GM23338 (cell line): ENCODE data around the gene H2AZ2. TPM values are rescaled to one million over a fixed set of nuclear protein-coding genes. Genes with fewer than 3 reads are reported as not detected.
A peak's percentile ranks its signal among the peaks of the same experiment; 100 is the strongest.

Source experiments
- ATAC-seq: fragments of 200-7000 bp; cut with Tn5 transposase; 3 replicates; pipeline ENCODE4 v1.9.1; 2020
- DNase-seq: peaks from one replicate; pipeline ENCODE4 v3.0.0-alpha.2; 2015; ENCODE audit warnings: low spot score
- H2AFZ ChIP-seq: fragments of 200-600 bp; sonication (generic); 2 replicates; pipeline ENCODE4 v1.8.0; 2016; ENCODE audit warnings: antibody characterized with exemption, mild to moderate bottlenecking, moderate library complexity
- H3F3A ChIP-seq: fragments of 200-600 bp; sonication (generic); replicated peaks from 2 replicates; pipeline ENCODE4 v1.8.0; 2017; ENCODE audit warnings: antibody characterized with exemption, mixed run types, low read depth
- H3K27ac ChIP-seq: fragments of 200-600 bp; sonication (generic); 2 replicates; pipeline ENCODE4 v1.6.1; 2016; ENCODE audit warnings: low read depth
- H3K27me3 ChIP-seq: fragments of 200-600 bp; sonication (generic); 2 replicates; pipeline ENCODE4 v1.8.0; 2016; ENCODE audit warnings: mild to moderate bottlenecking, mixed run types, moderate library complexity; ENCODE audit not compliant: insufficient read depth
- H3K36me3 ChIP-seq: fragments of 200-600 bp; sonication (generic); 2 replicates; pipeline ENCODE4 v1.8.0; 2016; ENCODE audit warnings: mild to moderate bottlenecking; ENCODE audit not compliant: insufficient read depth
- H3K4me1 ChIP-seq: fragments of 200-600 bp; sonication (generic); 2 replicates; pipeline ENCODE4 v1.8.0; 2016; ENCODE audit warnings: mild to moderate bottlenecking, moderate library complexity; ENCODE audit not compliant: insufficient read depth
- H3K4me2 ChIP-seq: fragments of 200-600 bp; sonication (generic); 2 replicates; pipeline ENCODE4 v1.7.1; 2017; ENCODE audit warnings: mixed run types
- H3K4me3 ChIP-seq: fragments of 200-600 bp; sonication (generic); 2 replicates; pipeline ENCODE4 v1.6.1; 2016; ENCODE audit warnings: mixed run types
- H3K79me2 ChIP-seq: fragments of 200-600 bp; sonication (generic); replicated peaks from 2 replicates; pipeline ENCODE4 v1.8.0; 2017; ENCODE audit warnings: mild to moderate bottlenecking; ENCODE audit not compliant: insufficient read depth
- H3K9me2 ChIP-seq: fragments of 200-600 bp; sonication (generic); 2 replicates; pipeline ENCODE4 v1.8.0; 2017; ENCODE audit not compliant: insufficient read depth
- H4K20me1 ChIP-seq: fragments of 200-600 bp; sonication (generic); replicated peaks from 2 replicates; pipeline ENCODE4 v1.8.0; 2017; ENCODE audit warnings: mild to moderate bottlenecking; ENCODE audit not compliant: insufficient read depth
- H3K27ac Mint-ChIP-seq: 2 replicates; pipeline ENCODE4 v1.8.0; 2020; ENCODE audit warnings: inconsistent platforms, mild to moderate bottlenecking, moderate library complexity, mixed read lengths
- H3K27me3 Mint-ChIP-seq: 3 replicates; pipeline ENCODE4 v1.8.0; 2022; ENCODE audit warnings: low read depth, mild to moderate bottlenecking, moderate library complexity, mixed read lengths, inconsistent platforms; ENCODE audit not compliant: insufficient read depth, poor library complexity
- H3K36me3 Mint-ChIP-seq: 3 replicates; pipeline ENCODE4 v1.8.0; 2021; ENCODE audit warnings: low read depth, mild to moderate bottlenecking, inconsistent platforms, moderate library complexity, mixed read lengths
- H3K4me1 Mint-ChIP-seq: 3 replicates; pipeline ENCODE4 v1.8.0; 2020; ENCODE audit warnings: mild to moderate bottlenecking, inconsistent platforms, mixed read lengths
- H3K4me3 Mint-ChIP-seq: 3 replicates; pipeline ENCODE4 v1.8.0; 2021; ENCODE audit warnings: moderate library complexity, mild to moderate bottlenecking, inconsistent platforms, mixed read lengths
- H3K9me3 Mint-ChIP-seq: 3 replicates; pipeline ENCODE4 v1.8.0; 2020; ENCODE audit warnings: moderate library complexity, mild to moderate bottlenecking, inconsistent platforms, mixed read lengths
- CREB1 ChIP-seq: fragments of 250-450 bp; sonication (Bioruptor Pico); IDR thresholded peaks from 2 replicates; pipeline ENCODE4 v1.5.0; 2020; ENCODE audit warnings: low read depth, mild to moderate bottlenecking, moderate library complexity
- EZH2 ChIP-seq: fragments of 200-600 bp; sonication (generic); IDR thresholded peaks from one replicate; pipeline ENCODE4 v1.8.0; 2017; ENCODE audit warnings: antibody characterized with exemption, mild to moderate bottlenecking, low read depth; ENCODE audit not compliant: unreplicated experiment
- EZH2phosphoT487 ChIP-seq: fragments of 200-600 bp; sonication (generic); IDR thresholded peaks from one replicate; pipeline ENCODE4 v1.8.1; 2018; ENCODE audit warnings: antibody characterized with exemption; ENCODE audit not compliant: unreplicated experiment
- JUNB ChIP-seq: IDR thresholded peaks from one replicate; pipeline ENCODE4 v1.6.1; 2016; ENCODE audit warnings: antibody characterized with exemption; ENCODE audit not compliant: unreplicated experiment
- POLR2AphosphoS5 ChIP-seq: IDR thresholded peaks from 2 replicates; pipeline ENCODE4 v1.6.1; 2016; ENCODE audit warnings: antibody characterized with exemption, low read depth
- STAT1 ChIP-seq: IDR thresholded peaks from one replicate; pipeline ENCODE4 v1.6.1; 2016; ENCODE audit warnings: antibody characterized with exemption; ENCODE audit not compliant: unreplicated experiment
- ZNF114 ChIP-seq: fragments of 250-450 bp; sonication (Bioruptor Pico); IDR thresholded peaks from 2 replicates; pipeline ENCODE4 v1.5.0; 2020; ENCODE audit warnings: mild to moderate bottlenecking, moderate library complexity
- ZNF331 ChIP-seq: fragments of 250-450 bp; sonication (Bioruptor Pico); IDR thresholded peaks from 2 replicates; pipeline ENCODE4 v1.5.0; 2020; ENCODE audit warnings: low read depth, mild to moderate bottlenecking, moderate library complexity
- polyA plus RNA-seq: library from polyadenylated mRNA; unstranded; fragments of >200 nt; fragmentation: Nextera tagmentation; extraction: Ambion mirVana; gene quantifications from 2 replicates; pipeline ENCODE4 v1.2.1, GENCODE V29; 2016
- total RNA-seq: library from RNA; depleted of rRNA; stranded (reverse); fragments of >200 nt; shearing (Covaris generic); gene quantifications from 2 replicates; pipeline ENCODE4 v1.2.3, GENCODE V29; 2014
- TF ChIP-seq, protein P1 (sequence below), 2 experiments: fragments of 200-600 bp in 1 of 2; sonication (generic) in 1 of 2; conservative IDR thresholded peaks; 2 replicates each; pipeline versions ENCODE4 v1.5.1 to v1.6.1; 2016 to 2017; ENCODE audit warnings: antibody characterized with exemption in 2 of 2, low read depth in 2 of 2, mild to moderate bottlenecking in 2 of 2, moderate library complexity in 1 of 2
- TF ChIP-seq, protein P2 (sequence below): IDR thresholded peaks from one replicate; pipeline ENCODE4 v1.6.1; 2018; ENCODE audit warnings: antibody characterized with exemption; ENCODE audit not compliant: unreplicated experiment
- TF ChIP-seq, protein P3 (sequence below): IDR thresholded peaks from 2 replicates; pipeline ENCODE4 v1.6.1; 2016; ENCODE audit warnings: antibody characterized with exemption

Gene H2AZ2
- total and polyA plus RNA-seq, 2 experiments from 2014 or later, result 215 to 390 TPM

DNA sequence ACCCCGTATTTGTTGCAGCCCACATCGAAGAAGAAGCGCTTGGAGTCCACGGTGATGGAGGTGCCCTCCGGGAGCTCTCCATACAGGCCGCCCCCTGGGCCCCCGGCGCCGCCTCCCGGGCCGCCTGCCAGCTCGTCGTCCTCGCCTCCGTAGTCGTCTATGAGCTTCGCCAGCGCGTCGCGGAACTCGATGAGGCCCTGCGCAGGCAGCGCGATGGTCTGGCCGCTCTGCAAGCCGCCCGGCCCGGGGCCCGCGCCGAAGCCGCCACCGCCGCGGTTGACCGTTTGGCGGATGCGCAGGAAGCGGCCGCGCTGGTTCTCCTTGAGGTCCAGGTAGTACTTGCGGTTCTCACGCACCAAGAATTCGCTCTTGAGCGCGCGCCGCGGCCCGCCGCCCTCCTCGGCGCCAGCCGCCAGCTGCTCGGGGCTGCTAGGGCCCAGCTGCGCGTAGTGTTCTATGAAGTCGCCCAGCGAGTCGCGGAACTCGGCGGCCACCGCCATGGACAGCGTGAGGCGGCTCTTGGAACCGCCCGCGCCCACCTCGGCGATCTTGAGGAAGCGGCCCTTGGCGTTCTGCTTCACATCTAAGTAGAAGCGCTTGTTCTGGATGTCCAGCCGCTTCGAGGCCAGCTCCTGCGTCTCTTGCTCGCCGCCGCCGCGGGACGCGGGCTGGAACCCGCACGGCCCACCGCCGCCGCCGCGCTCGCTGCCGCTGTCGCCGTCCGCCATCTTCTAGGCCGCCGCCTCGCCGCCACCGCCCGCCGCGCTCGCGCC, 36.9 kb upstream of the H2AZ2 start:
- peak; percentile 57 for DNase-seq
- Mint-ChIP-seq H3K4me1 (peaks cover 32% of the 10 kb centered on the region; the same call in 2 of the 3 replicates), H3K27ac (peak overlapping the region; percentile 88), H3K27me3 (peaks cover 11% of the 10 kb centered on the region), H3K4me3 (peak overlapping the region; percentile 92), H3K9me3 (peaks cover 4% of the 10 kb centered on the region; the same call in 1 of the 3 replicates), H3K36me3 (peaks cover 24% of the 10 kb centered on the region)
- Histone ChIP-seq H3K4me3 (peak overlapping the region; percentile 98), H4K20me1 (peaks cover 29% of the 10 kb centered on the region), H3K36me3 (peaks cover 5% of the 10 kb centered on the region; the same call in 1 of the 2 replicates), H3K9me2 (no peaks in the 10 kb centered on the region), H3K4me2 (peak overlapping the region; percentile 85), H3K4me1 (peaks cover 29% of the 10 kb centered on the region), H3F3A (peaks cover 13% of the 10 kb centered on the region; the same call in 1 of the 2 replicates), H3K27ac (peak overlapping the region; percentile 84; the same call in 1 of the 2 replicates), H3K27me3 (no peaks in the 10 kb centered on the region), H2AFZ (peak overlapping the region; percentile 53; the same call in 1 of the 2 replicates), H3K79me2 (peaks cover 54% of the 10 kb centered on the region)
- TF ChIP-seq EZH2, result no peak
- TF ChIP-seq, protein P1, sequence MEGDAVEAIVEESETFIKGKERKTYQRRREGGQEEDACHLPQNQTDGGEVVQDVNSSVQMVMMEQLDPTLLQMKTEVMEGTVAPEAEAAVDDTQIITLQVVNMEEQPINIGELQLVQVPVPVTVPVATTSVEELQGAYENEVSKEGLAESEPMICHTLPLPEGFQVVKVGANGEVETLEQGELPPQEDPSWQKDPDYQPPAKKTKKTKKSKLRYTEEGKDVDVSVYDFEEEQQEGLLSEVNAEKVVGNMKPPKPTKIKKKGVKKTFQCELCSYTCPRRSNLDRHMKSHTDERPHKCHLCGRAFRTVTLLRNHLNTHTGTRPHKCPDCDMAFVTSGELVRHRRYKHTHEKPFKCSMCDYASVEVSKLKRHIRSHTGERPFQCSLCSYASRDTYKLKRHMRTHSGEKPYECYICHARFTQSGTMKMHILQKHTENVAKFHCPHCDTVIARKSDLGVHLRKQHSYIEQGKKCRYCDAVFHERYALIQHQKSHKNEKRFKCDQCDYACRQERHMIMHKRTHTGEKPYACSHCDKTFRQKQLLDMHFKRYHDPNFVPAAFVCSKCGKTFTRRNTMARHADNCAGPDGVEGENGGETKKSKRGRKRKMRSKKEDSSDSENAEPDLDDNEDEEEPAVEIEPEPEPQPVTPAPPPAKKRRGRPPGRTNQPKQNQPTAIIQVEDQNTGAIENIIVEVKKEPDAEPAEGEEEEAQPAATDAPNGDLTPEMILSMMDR (conservative IDR thresholded peaks at IDR 0.05; ENCODE audit: low read depth in 2 of 2), result no peak
- no peak for TF ChIP-seq CREB1 (CRISPR knock-in tag)
- no peak for TF ChIP-seq ZNF114 (CRISPR knock-in tag)
- TF ChIP-seq, protein P2, sequence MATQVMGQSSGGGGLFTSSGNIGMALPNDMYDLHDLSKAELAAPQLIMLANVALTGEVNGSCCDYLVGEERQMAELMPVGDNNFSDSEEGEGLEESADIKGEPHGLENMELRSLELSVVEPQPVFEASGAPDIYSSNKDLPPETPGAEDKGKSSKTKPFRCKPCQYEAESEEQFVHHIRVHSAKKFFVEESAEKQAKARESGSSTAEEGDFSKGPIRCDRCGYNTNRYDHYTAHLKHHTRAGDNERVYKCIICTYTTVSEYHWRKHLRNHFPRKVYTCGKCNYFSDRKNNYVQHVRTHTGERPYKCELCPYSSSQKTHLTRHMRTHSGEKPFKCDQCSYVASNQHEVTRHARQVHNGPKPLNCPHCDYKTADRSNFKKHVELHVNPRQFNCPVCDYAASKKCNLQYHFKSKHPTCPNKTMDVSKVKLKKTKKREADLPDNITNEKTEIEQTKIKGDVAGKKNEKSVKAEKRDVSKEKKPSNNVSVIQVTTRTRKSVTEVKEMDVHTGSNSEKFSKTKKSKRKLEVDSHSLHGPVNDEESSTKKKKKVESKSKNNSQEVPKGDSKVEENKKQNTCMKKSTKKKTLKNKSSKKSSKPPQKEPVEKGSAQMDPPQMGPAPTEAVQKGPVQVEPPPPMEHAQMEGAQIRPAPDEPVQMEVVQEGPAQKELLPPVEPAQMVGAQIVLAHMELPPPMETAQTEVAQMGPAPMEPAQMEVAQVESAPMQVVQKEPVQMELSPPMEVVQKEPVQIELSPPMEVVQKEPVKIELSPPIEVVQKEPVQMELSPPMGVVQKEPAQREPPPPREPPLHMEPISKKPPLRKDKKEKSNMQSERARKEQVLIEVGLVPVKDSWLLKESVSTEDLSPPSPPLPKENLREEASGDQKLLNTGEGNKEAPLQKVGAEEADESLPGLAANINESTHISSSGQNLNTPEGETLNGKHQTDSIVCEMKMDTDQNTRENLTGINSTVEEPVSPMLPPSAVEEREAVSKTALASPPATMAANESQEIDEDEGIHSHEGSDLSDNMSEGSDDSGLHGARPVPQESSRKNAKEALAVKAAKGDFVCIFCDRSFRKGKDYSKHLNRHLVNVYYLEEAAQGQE, result no peak
- TF ChIP-seq EZH2phosphoT487, result no peak
- ATAC-seq, result peak; percentile 45

DNA sequence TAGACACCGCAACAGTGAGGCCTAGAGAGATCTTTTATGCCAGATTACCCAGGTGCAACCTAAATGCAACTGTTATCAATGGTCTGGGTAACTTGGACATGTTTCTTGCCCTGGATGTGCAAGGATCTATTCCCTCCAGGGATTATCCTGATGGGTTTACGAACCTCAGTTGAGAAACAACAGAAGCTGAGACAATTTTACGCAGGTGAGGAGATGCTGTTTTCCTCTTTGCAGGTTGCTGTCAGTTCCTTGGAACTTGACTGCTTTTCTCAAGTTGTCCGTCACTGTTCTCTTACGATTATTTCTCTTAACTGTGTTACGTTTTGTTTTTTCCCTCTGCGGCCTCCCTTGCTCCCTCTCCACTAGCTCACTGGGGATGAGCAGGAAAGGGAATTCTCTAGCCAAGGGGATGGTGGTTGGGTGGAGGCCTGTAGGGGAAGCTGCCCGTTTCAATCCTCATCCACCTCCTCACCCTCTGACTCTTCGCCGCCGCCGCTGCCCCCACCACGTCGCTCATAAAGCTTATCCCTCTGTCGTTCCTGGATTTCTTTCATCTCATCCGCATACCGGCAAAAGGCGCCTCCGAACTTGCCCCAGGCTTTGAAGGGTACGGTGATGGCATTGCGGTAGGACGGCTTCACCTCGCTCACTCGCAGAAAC, 36.2 kb upstream of the H2AZ2 start:
- peak overlapping the region; percentile 53; the same call in 1 of the 2 replicates for H2AFZ ChIP-seq
- no peak for DNase-seq
- H4K20me1 ChIP-seq, result peaks cover 29% of the 10 kb centered on the region
- peaks cover 6% of the 10 kb centered on the region for H3K27me3 Mint-ChIP-seq
- peaks cover 29% of the 10 kb centered on the region for H3K4me1 ChIP-seq
- peaks cover 24% of the 10 kb centered on the region for H3K36me3 Mint-ChIP-seq
- peaks cover 13% of the 10 kb centered on the region; the same call in 1 of the 2 replicates for H3F3A ChIP-seq
- H3K27me3 ChIP-seq, result no peaks in the 10 kb centered on the region
- no peak; the same call in 1 of the 3 replicates for ATAC-seq
- peaks cover 61% of the 10 kb centered on the region for H3K79me2 ChIP-seq
- H3K9me2 ChIP-seq, result no peaks in the 10 kb centered on the region
- H3K27ac ChIP-seq, result peak overlapping the region; percentile 84; the same call in 1 of the 2 replicates
- peak overlapping the region; percentile 88 for H3K27ac Mint-ChIP-seq
- peaks cover 5% of the 10 kb centered on the region; the same call in 1 of the 2 replicates for H3K36me3 ChIP-seq
- peaks cover 4% of the 10 kb centered on the region; the same call in 1 of the 3 replicates for H3K9me3 Mint-ChIP-seq
- H3K4me2 ChIP-seq, result peak overlapping the region; percentile 85
- peaks cover 32% of the 10 kb centered on the region; the same call in 2 of the 3 replicates for H3K4me1 Mint-ChIP-seq
- peak overlapping the region; percentile 92 for H3K4me3 Mint-ChIP-seq
- peak overlapping the region; percentile 98 for H3K4me3 ChIP-seq
- TF ChIP-seq EZH2phosphoT487, result no peak
- TF ChIP-seq, protein P3, sequence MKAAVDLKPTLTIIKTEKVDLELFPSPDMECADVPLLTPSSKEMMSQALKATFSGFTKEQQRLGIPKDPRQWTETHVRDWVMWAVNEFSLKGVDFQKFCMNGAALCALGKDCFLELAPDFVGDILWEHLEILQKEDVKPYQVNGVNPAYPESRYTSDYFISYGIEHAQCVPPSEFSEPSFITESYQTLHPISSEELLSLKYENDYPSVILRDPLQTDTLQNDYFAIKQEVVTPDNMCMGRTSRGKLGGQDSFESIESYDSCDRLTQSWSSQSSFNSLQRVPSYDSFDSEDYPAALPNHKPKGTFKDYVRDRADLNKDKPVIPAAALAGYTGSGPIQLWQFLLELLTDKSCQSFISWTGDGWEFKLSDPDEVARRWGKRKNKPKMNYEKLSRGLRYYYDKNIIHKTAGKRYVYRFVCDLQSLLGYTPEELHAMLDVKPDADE, result no peak
- TF ChIP-seq, protein P1 (conservative IDR thresholded peaks at IDR 0.05; ENCODE audit: low read depth in 2 of 2), result no peak
- no peak for TF ChIP-seq ZNF331
- TF ChIP-seq CREB1 (CRISPR knock-in tag), result no peak
- TF ChIP-seq POLR2AphosphoS5, result no peak
- TF ChIP-seq STAT1, result no peak
- TF ChIP-seq JUNB, result no peak
